Breast epithelium (tissue), 4 donors: Measurements from ENCODE around the gene SLC22A31. TPM values are rescaled to one million over a fixed set of nuclear protein-coding genes. Genes with fewer than 3 reads are reported as not detected.

Experiments
- DNase-seq, 2 donors: peaks; one replicate each; pipeline ENCODE4 v3.0.0-alpha.2; 2019; ENCODE audit warnings: low spot score in 2 of 2
- H3K27ac ChIP-seq, 2 donors: fragments of 200-600 bp; sonication (generic) in 1 of 2; one replicate each; pipeline ENCODE4 v1.5.1; 2016 to 2019; ENCODE audit warnings: mild to moderate bottlenecking in 1 of 2
- H3K27me3 ChIP-seq, 2 donors: fragments of 200-600 bp; sonication (generic) in 1 of 2; one replicate each; pipeline versions ENCODE4 v1.5.1 to v1.6.0; 2017 to 2019; ENCODE audit warnings: control low read depth in 1 of 2, mild to moderate bottlenecking in 1 of 2
- H3K36me3 ChIP-seq: fragments of 200-600 bp; one replicate; pipeline ENCODE4 v1.5.1; 2019
- H3K4me1 ChIP-seq, 2 donors: fragments of 200-600 bp; sonication (generic); one replicate each; pipeline ENCODE4 v1.5.1; 2016 to 2019; ENCODE audit warnings: control low read depth in 1 of 2
- H3K4me3 ChIP-seq, 3 donors: fragments of 200-600 bp; sonication (generic); 1 replicate in 2 of 3; 2 replicates in 1 of 3; pipeline ENCODE4 v1.5.1; 2016 to 2019; ENCODE audit warnings: mild to moderate bottlenecking in 3 of 3, moderate library complexity in 2 of 3
- H3K9me3 ChIP-seq, 2 donors: fragments of 200-600 bp; sonication (generic) in 1 of 2; one replicate each; pipeline ENCODE4 v1.5.1; 2016 to 2019; ENCODE audit warnings: control low read depth in 1 of 2
- CTCF ChIP-seq, 3 donors: fragments of 450-650 bp; IDR thresholded peaks; one replicate each; pipeline ENCODE4 v1.5.1; 2016 to 2017; ENCODE audit warnings: antibody characterized with exemption in 3 of 3, mild to moderate bottlenecking in 3 of 3, moderate library complexity in 3 of 3
- POLR2A ChIP-seq: fragments of 450-650 bp; IDR thresholded peaks from one replicate; pipeline ENCODE4 v1.6.1; 2016; ENCODE audit warnings: antibody characterized with exemption, mild to moderate bottlenecking, moderate library complexity
- POLR2AphosphoS5 ChIP-seq, 3 donors: sonication (generic); formaldehyde crosslinking; IDR thresholded peaks; one replicate each; pipeline ENCODE4 v1.6.1; 2017; ENCODE audit warnings: antibody characterized with exemption in 3 of 3
- intact Hi-C: fragments of 100-400 bp; cut with DNase I; formaldehyde crosslinking; loops from one replicate; pipeline ENCODE4 v1.15.1; 2023; ENCODE audit warnings: low total_unique reads
- total RNA-seq, 3 donors: library from RNA; depleted of rRNA; stranded (reverse); fragments of >200 nt; gene quantifications; one replicate each; pipeline ENCODE4 v1.1.0, GENCODE V29; 2016

The SLC22A31 gene
- total RNA-seq, 3 donors from 2014 or later, result not detected

- TF ChIP-seq CTCF (IDR thresholded peaks at IDR 0.05) (no peak), POLR2AphosphoS5 (IDR thresholded peaks at IDR 0.05) (no peak), POLR2A (no peak)
- Histone ChIP-seq H3K9me3 (no peaks in the 10 kb centered on the region), H3K36me3 (no peaks in the 10 kb centered on the region), H3K27ac (no peak overlapping the region), H3K4me3 (no peak overlapping the region), H3K4me1 (peaks cover 0 to 3% of the 10 kb centered on the region in 2 donors), H3K27me3 (peaks cover 0 to 52% of the 10 kb centered on the region in 2 donors)
- DNase-seq, result no peak
- intact Hi-C loops, result loop anchor here (5.0 kb wide), 1 partner anchor 796 kb away; no protein-coding TSS in a partner anchor
Observed at GRCh38 chr16:89163297-89163696, 37.0 kb downstream of the SLC22A31 start.

- no peak overlapping the region for H3K27ac ChIP-seq
- no peaks in the 10 kb centered on the region for H3K36me3 ChIP-seq
- DNase-seq, result no peak
- TF ChIP-seq CTCF (IDR thresholded peaks at IDR 0.05), result no peak
- TF ChIP-seq POLR2A, result no peak
- no peak for TF ChIP-seq POLR2AphosphoS5 (IDR thresholded peaks at IDR 0.05)
- H3K4me1 ChIP-seq, result no peaks in the 10 kb centered on the region
- H3K4me3 ChIP-seq, result no peak overlapping the region
- no peaks in the 10 kb centered on the region for H3K9me3 ChIP-seq
- H3K27me3 ChIP-seq, result peaks cover 0 to 44% of the 10 kb centered on the region in 2 donors
- intact Hi-C loops, result loop anchor here (5.0 kb wide), 1 partner anchor 795 kb away; no protein-coding TSS in a partner anchor
Observed at GRCh38 chr16:89161763-89162713, 38.3 kb downstream of the SLC22A31 start.

GRCh38 chr16:89160977-89161701 is 39.2 kb downstream of the SLC22A31 start:
- DNase-seq, result no peak
- peaks cover 0 to 44% of the 10 kb centered on the region in 2 donors for H3K27me3 ChIP-seq
- H3K4me3 ChIP-seq, result no peak overlapping the region
- no peaks in the 10 kb centered on the region for H3K9me3 ChIP-seq
- H3K27ac ChIP-seq, result no peak overlapping the region
- no peaks in the 10 kb centered on the region for H3K4me1 ChIP-seq
- no peak for TF ChIP-seq POLR2A
- no peak for TF ChIP-seq POLR2AphosphoS5 (IDR thresholded peaks at IDR 0.05)
- no peak for TF ChIP-seq CTCF (IDR thresholded peaks at IDR 0.05)
- no peaks in the 10 kb centered on the region for H3K36me3 ChIP-seq
- intact Hi-C loops, result loop anchor here (5.0 kb wide), 1 partner anchor 794 kb away; no protein-coding TSS in a partner anchor

- no peak overlapping the region for H3K4me3 ChIP-seq
- no peak overlapping the region for H3K27ac ChIP-seq
- peaks cover 4 to 6% of the 10 kb centered on the region in 2 donors for H3K4me1 ChIP-seq
- no peaks in the 10 kb centered on the region for H3K36me3 ChIP-seq
- TF ChIP-seq POLR2A (no peak), POLR2AphosphoS5 (IDR thresholded peaks at IDR 0.05) (no peak), CTCF (IDR thresholded peaks at IDR 0.05) (no peak)
- no peak for DNase-seq
- H3K27me3 ChIP-seq, result peaks cover 0 to 44% of the 10 kb centered on the region in 2 donors
- no peaks in the 10 kb centered on the region for H3K9me3 ChIP-seq
- intact Hi-C loops, result loop anchor here (5.0 kb wide), 1 partner anchor 793 kb away; no protein-coding TSS in a partner anchor
Observed at GRCh38 chr16:89159850-89160354, 40.4 kb downstream of the SLC22A31 start.
